T-helper 1 cell (primary cell): Measurements from ENCODE around the gene HRG.
A peak's percentile ranks its signal among the peaks of the same experiment; 100 is the strongest.
"Not testable (repeated sequence)": the region's sequence is repeated elsewhere in the genome, so short reads cannot be mapped to it uniquely, and the experiment has no call there.

Source experiments
- DNase-seq, 5 donors: peaks; one replicate each; pipeline ENCODE4 v3.0.0-alpha.2; 2012 to 2020
- total RNA-seq, 4 donors: gene quantifications; one replicate each; lab custom pipeline; 2026; lab: John Stamatoyannopoulos, UW

Gene HRG, protein sequence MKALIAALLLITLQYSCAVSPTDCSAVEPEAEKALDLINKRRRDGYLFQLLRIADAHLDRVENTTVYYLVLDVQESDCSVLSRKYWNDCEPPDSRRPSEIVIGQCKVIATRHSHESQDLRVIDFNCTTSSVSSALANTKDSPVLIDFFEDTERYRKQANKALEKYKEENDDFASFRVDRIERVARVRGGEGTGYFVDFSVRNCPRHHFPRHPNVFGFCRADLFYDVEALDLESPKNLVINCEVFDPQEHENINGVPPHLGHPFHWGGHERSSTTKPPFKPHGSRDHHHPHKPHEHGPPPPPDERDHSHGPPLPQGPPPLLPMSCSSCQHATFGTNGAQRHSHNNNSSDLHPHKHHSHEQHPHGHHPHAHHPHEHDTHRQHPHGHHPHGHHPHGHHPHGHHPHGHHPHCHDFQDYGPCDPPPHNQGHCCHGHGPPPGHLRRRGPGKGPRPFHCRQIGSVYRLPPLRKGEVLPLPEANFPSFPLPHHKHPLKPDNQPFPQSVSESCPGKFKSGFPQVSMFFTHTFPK
- total RNA-seq: 0 reads per million in 4 donors

DNA sequence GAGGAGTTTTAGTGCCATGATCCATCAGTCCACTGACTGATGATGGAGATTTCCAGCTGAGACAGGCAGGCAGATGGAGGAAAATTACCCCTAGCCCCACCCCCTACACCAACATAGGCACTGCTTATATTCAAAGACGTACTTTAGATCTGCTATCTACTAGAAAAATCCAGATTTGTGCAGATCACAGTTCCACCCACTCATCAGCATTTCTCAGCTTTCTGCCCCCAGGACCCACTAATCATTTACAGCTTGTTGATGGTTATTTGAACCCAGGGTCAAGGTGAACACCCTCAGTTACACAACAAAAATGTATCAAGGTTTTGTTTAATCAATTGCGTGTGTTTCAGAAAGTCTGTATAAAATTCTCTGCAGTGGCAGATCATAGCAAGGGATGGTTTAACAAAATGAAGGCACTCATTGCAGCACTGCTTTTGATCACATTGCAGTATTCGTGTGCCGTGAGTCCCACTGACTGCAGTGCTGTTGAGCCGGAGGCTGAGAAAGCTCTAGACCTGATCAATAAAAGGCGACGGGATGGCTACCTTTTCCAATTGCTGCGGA lies at the start of gene HRG:
HRG (plus strand) TSS at position 390 of the 564 bp plus-strand sequence; CDS start at position 408, 18 bp downstream.
- DNase-seq: no peak

DNA sequence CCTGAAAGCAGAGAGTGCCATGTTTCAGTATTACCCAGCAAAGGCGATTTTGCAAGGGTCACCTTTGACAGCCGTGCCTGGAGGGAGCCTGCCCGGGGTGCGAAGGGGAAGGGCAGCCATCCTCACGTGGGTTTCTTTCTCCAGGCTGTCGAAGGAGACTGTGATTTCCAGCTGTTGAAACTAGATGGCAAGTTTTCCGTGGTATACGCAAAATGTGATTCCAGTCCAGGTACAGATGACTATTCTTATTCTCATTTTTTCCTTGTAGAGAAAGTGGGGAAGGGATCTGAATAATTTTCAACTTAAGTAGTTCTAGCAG lies 49.6 kb upstream of the HRG start:
- DNase-seq: no peak

DNA sequence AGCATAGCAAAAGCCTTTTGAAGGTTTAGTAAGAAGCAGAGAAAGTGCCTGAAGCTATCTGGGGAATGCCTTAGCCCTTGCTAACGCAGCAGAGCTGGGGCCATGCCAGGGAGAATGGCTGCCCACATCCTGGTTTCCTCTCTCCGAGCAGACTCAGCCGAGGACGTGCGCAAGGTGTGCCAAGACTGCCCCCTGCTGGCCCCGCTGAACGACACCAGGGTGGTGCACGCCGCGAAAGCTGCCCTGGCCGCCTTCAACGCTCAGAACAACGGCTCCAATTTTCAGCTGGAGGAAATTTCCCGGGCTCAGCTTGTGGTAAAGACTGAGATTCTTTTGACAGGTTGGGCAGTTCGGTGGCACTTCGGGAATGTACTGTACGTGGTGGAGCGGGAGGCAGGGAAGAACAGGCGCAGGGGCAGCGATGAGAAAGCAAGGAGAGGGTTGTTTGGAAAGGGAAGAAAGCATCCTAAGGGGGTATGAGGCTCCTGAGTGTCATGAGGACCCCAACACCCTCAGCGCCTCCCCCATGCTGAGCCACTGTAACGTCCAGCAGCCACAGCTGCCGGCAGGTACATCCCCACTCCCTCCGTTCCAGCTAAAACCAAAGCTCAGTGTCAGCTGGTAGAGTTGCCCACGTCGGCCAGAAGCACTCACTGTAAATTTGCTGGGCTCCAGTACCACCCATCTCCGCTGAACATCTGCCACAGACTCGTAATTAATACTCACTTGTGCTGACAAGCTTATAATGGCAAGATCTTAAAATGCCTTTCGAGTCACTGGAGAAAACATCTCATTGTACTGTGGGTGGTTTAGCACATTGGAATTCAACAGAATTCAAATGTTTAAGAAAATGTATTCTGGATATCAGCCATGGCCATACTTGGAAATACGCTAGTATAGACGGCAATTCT lies 48.5 kb upstream of the HRG start:
- peak; percentile 72 to 87 (median 80) for DNase-seq

DNA sequence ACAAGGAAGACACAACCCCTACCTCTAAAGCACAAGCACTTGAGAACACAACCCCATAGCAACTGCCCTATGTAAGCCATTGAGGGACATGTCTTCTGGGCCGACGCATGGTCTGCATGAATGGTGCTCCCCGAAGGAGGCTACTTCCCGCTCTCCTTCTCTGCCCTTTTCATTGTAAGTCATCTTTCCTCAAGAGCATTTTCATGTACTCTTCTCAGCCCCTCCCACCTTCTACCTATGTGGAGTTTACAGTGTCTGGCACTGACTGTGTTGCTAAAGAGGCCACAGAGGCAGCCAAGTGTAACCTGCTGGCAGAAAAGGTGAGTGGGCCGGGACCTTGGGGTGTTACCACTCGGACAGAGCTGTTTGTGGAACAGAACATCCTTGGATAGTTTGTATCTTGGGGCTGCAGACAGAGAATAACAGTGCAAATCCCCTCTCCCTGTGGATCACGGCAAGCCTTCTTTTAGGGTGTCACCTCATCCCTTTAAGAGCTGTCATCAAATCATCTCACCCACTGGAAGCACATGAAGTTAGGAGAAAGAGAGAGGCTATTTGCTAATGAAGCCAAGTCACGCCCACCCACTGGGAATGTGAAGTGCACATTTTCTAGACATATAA lies 47.4 kb upstream of the HRG start:
- no peak for DNase-seq

DNA sequence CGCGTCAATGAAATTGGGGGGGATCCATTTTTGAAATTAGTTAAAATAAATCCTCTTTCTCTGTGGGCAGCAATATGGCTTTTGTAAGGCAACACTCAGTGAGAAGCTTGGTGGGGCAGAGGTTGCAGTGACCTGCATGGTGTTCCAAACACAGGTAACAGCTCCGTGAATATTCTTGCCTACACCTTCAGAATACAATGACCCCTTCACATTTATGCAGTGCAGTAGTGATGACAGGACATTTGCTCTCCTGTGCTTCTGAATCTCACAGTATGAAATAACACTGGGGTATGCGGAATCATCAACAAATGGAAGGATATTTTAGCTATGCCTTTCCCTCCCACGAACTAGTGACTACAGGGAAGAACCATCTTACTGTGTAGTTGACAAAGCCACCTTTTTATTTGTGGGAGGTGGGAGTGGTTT lies 46.0 kb upstream of the HRG start:
- no peak for DNase-seq

DNA sequence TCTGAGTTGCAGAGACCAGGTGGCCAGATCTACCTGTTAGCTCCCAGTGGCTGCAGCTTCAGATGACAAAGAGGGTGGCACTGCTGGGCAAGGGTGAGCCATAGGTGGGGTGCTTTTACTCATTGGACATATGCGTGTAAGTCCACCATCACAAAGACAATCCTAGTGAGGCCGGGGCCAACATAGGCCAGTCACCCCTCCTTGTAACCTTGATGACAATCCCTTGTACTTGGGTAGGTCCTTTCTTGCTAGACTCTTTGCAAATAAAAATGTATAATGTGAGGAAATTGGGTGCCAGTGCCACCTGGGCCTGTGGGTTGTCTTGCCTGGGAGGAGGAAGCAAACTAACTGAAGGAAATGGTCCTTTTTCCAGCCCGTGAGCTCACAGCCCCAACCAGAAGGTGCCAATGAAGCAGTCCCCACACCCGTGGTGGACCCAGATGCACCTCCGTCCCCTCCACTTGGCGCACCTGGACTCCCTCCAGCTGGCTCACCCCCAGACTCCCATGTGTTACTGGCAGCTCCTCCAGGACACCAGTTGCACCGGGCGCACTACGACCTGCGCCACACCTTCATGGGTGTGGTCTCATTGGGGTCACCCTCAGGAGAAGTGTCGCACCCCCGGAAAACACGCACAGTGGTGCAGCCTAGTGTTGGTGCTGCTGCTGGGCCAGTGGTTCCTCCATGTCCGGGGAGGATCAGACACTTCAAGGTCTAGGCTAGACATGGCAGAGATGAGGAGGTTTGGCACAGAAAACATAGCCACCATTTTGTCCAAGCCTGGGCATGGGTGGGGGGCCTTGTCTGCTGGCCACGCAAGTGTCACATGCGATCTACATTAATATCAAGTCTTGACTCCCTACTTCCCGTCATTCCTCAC lies 45.4 kb upstream of the HRG start:
- no peak for DNase-seq

DNA sequence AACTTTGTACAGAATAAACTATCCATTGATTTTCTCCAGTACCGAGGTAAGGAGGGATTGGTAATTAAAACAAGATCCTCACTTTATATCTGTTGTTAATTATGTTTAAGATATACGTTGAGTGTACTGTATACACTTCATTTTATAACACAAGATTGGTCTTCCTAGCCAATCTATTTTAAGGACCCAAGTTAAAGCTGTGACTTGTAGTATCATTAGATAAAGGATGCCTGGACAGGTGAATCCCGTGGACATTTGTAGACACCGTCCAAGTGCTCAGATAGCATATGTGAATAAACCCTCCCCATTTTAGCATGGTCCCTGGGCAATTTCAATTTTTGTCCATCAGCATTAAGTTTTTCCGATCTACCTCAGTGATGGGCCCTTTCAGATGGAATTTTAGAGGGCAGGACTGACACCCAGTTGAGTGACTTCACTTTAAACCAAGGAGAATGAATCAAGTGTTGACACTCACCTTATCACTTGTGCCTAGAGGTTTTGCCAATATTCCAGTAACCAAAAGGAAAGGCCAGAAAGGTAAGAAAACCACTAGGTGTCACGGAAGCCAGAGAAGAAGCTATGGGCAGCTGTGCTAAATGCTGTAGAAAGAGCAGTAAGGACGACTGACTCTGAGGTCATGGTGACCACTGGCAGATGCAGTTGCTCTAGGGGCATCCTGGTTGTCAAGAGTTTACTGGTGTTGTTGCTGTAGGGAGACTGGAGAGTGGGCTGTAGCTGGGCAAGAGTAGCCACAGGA lies 43.7 kb upstream of the HRG start:
- DNase-seq: no peak

DNA sequence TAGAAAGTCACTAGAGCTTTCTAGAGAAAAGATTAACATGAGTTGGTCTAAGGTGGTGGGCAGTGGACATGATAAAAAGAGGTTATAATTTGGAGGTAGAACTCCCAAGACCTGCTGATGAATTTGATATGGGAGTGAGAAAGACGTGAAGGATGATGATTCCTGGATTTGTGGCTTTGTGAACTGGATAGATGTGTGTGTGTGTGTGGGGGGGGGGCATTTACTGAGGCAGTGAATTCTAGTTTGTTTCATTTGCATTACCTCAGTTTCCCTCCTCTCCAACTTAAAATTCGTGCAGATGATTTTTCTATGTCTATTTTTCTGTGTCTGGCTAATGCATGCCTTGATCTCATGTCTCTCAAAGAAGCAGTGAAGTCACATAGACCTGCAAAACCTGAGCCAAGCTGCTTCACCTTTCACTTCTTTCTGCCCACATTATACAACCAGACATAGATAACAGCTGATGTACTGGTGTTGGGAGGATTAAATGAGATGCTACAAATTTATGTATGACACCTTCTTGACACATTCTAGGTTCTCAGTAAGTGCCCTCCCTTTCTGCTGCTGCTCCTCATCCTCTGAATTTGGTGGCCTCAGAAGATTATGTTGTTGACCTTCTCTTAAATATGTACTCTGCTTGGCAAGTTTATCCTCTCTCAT lies 43.0 kb upstream of the HRG start:
- DNase-seq: no peak

DNA sequence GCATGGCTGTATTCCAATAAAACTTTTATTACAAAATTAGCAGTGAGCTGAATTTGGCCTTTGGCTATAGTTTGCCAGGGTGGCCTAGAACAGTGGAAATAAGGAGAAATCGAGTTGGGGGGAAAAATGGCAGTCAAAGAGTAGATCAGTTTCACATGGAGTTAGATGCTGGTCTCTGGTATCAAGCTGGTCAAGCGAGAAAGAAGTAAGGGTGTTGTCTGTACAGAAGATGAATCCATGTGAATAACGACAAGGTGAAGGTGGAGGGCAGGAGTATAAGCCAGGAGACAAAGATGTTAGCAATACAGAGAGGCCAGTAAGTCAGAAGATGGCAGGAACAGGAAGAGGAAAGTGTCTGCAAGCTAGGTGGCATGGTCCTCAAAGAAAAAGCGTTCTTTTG lies 41.2 kb upstream of the HRG start:
- no peak for DNase-seq

DNA sequence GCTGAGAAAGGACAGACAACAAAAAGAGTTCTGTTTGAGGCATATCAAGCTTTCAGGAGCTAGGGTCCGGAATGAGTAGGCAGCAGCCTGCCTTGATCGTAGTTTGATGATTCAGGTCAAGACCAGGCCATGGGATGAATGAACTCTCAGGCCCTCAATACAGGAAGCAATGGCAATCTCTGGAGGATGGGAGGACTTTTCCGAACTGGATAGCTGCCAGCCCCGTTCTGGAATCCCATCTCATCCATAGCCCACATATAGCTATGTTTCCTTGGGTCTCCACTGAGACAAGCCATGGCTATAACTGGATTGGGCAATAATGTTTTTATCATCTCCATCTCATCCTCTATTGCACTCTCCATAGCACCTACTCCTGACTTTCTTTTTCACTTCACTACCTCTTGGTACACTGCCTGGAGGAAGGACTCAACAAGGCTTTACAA lies 40.2 kb upstream of the HRG start:
- DNase-seq: no peak

DNA sequence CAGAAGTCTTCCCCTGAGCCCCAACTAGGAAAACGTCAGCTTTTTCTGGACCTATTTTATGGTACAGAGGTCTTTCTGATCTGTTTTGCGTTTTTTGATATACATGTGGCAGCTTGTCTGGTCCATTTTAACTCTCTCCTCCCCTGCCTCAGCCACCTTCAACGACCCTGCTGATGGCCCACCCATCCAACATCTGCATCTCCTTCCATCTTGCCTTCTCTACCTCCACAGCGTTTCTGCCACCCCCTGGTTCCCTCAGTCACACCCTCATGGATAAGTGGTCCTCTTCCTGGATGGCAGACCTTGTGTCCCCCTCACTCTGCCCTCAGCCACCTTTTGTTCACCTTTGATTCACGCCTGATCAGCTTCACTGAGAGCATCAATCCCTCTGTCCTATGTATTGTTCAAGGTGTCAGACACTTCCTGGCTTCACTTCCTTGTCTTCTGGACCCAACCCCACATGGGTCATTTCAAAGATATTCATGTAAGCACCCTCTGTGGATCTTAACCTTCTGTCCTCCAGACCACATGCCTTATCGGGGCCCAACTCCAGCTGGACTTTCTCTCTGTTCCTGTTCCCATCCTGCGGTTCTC lies 39.5 kb upstream of the HRG start:
- no peak for DNase-seq

DNA sequence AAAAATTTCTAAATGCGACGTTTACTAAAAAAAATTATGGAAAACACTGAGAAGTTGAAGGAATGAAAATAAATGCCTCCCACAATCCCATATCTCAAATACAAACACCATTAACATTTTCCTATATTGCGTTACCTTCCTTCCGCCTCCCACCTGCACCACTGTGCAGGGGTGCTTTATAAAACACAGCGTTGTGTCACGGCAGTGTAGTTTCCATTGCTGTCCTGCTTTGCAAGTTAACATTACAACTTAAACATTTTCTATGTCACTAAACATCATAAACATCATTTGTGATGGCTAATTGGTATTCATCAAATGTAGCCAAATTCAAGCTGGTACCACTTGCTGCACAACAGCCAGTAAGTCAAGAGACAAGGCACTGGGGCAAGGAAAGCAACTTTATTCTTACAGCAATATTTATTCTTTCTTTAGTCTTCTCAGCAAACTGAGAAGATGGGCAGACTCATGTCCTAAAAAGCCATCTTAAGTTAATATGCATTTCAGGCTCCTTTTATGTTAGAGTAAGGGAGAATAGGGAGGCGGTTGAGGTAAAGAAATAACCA lies 37.9 kb upstream of the HRG start:
- no peak for DNase-seq

DNA sequence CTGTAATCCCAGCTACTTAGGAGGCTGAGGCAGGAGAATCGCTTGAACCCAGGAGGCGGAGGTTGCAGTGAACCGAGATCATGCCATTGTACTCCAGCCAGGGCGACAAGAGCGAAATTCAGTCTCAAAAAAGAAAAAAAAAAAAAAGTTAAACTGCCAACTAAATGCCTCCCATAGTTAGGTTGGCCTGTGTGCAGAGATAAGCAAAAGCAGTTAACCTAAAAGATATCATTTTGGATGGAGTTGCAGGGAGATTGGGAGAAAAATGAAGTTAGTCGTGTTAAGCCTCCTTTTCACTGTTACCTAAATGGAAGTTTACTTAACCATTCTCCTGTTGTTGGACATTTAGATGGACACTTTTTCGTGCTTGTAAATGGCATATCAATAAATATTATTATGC lies 37.1 kb upstream of the HRG start:
- DNase-seq: no peak

DNA sequence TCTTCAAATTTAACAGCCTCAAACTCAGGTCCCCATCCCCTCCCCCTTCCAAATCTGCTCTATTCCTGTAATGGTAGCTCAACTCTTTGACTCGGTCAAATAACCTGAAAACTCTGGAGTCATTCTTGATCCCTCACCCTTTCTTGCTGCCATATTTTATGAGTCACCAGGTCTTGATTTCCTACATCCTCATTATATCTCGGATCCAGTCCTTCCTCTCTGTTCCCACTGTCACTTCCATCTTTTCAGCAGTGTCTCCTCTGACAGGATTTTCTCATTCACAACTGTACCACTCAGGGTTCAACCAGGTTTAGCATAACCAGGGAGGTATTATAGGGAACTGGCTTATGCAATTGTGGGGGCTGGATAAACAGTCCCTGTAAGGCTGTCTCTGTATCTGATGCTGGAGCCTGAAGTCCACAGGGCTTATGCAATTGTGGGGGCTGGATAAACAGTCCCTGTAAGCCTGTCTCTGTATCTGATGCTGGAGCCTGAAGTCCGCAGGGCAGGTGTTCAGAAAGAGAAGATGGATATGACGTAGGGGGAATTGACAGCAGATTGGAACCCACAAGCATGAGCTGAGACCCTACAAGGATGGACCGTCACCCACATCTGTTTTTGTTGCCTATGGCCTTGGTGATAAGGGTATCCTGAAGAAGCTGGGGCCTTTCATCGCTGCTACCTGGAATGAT lies 34.7 kb upstream of the HRG start:
- DNase-seq: no peak

DNA sequence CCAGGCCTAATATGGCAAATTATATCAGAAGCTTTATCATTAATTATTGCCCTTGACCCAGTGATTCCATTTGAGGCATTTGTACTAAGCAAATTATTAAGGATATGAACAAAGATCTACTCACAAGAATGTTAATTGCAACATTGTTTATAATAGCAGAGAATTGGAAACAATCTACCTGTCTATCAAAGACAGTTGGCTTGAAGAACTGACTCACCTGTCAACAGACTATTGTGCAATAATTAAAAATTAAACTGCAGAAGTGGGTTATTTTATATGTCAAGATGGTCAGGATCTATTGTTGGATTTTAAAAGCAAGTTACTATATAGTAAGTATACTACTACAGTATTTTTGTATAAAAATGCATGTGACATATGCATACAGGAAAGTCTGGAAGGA lies 32.3 kb upstream of the HRG start:
- no peak for DNase-seq

DNA sequence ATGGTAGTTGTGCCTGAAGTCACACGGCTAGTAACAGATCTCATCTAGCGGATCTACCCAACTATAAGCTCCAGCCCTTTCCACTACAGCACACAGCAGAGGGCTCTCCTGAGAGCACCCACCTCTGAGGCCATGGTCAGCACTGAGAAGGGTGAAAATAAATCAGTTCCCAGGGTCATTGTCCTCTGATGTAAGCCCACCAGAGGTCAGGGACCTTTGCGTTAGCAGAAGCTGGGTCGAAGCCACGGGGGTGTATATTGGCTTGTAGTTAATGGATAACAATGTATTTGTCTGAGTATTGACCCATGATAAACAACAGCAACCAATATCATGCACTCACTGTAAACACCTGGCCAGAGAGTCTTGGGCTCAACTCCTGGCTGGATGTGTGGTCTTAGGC lies 31.6 kb upstream of the HRG start:
- not testable (repeated sequence) for DNase-seq

DNA sequence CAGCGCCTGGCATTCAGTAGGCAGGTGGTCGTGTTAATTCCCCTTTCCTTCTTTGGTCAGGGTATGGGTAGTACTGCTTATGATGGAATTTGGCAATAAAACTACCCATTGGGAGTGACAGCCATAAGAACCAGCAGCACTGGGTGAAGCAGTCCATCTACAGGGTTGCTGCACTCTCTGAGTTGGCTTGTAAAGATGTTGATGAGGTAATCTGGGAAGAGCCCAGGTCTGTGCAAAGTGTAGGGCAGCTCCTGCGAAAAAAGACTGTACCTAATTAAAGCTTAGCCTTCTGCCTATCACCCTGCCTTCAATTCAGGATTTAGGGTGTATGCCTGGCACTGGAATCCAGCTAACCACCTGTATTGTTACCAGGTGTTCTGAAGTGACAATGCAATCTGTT lies 30.3 kb upstream of the HRG start:
- DNase-seq: no peak

DNA sequence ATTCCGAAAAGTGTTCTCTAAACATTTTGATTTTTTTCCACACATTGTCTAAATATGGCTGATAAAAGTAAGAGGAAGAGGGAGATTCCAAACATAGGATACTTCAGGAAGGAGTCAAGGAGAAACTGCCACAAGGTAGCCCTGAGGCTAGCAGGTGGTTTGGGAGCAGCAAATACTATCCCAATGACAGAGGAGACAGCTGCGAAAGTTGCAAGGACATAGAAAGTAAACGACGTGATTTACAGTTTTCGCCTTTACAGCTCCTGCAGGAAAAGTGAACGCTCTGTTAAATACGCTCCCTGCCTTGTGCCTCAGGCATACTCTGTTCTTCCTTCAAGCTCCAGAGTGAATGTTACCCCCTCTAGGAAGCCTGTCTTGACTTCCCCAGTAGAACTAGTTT lies 29.3 kb upstream of the HRG start:
- DNase-seq: no peak

DNA sequence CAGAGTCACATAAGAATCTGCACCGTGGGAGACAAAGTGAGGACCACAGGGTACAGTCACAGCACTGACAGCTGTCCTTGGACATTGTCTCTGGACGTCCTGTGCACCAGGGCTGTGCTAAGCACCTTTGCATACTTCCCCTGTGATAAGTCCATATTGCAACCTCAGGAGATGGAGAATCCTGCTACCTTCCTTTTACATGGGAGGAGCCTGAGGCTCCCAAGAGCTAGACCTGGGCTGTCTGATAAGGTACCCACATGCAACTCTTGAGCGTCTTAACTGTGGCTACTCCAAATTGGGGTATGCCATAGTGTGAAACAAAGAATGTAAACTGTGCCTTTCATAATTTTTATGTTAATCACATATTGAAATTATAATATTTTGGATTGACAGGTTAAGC lies 28.1 kb upstream of the HRG start:
- DNase-seq: no peak
